Fibroblast of mammary gland (primary cell): ENCODE measurements around the gene FARS2.

Experiments
- DNase-seq: peaks from one replicate; pipeline ENCODE4 v3.0.0-alpha.2; 2010; ENCODE audit warnings: low read depth
- H3K4me3 ChIP-seq: 2 replicates; pipeline ENCODE4 v1.5.1; 2011; ENCODE audit warnings: low read depth, mild to moderate bottlenecking, low read length, moderate library complexity; ENCODE audit not compliant: control insufficient read depth
- CTCF ChIP-seq: conservative IDR thresholded peaks from 2 replicates; pipeline ENCODE4 v1.5.1; 2011; ENCODE audit warnings: low read depth, low read length, inconsistent platforms; ENCODE audit not compliant: control insufficient read depth, insufficient read depth

The FARS2 gene

GRCh38 chr6:5639193-5639592, 377.9 kb downstream of the FARS2 start:
- TF ChIP-seq CTCF, result no peak
- H3K4me3 ChIP-seq, result no peak overlapping the region
- DNase-seq, result no peak

- TF ChIP-seq CTCF, result no peak
- no peak for DNase-seq
- H3K4me3 ChIP-seq, result no peak overlapping the region
These were observed 379.3 kb downstream of the FARS2 start for GRCh38 chr6:5640614-5641013.

GRCh38 chr6:5644523-5645185, 383.3 kb downstream of the FARS2 start:
- H3K4me3 ChIP-seq, result no peak overlapping the region
- no peak for TF ChIP-seq CTCF
- DNase-seq, result no peak

GRCh38 chr6:5645328-5646290, 384.3 kb downstream of the FARS2 start:
- no peak overlapping the region for H3K4me3 ChIP-seq
- DNase-seq, result no peak
- TF ChIP-seq CTCF, result no peak

- H3K4me3 ChIP-seq, result no peak overlapping the region
- TF ChIP-seq CTCF, result no peak
- no peak for DNase-seq
These were observed 391.3 kb downstream of the FARS2 start for GRCh38 chr6:5652406-5653137.

GRCh38 chr6:5653801-5654200, 392.5 kb downstream of the FARS2 start:
- no peak for DNase-seq
- TF ChIP-seq CTCF, result no peak
- H3K4me3 ChIP-seq, result no peak overlapping the region
